Right atrium auricular region (tissue), 2 donors: ENCODE results near the gene HEMK1. TPM values are rescaled to one million over a fixed set of nuclear protein-coding genes. Genes with fewer than 3 reads are reported as not detected.

Source experiments
- DNase-seq: peaks from one replicate; pipeline ENCODE4 v3.0.0-alpha.2; 2019; ENCODE audit warnings: low spot score
- H3K27ac ChIP-seq, 2 donors: fragments of 200-600 bp; sonication (generic); 1 replicate in 1 of 2; 2 replicates in 1 of 2; pipeline ENCODE4 v1.5.1; 2016 to 2019
- H3K27me3 ChIP-seq, 2 donors: fragments of 200-600 bp; sonication (generic); one replicate each; pipeline versions ENCODE4 v1.5.1 to v1.6.0; 2017 to 2019
- H3K36me3 ChIP-seq: fragments of 200-600 bp; sonication (generic); one replicate; pipeline ENCODE4 v1.5.1; 2016
- H3K4me1 ChIP-seq, 2 donors: fragments of 200-600 bp; sonication (generic); one replicate each; pipeline versions ENCODE4 v1.5.1 to v1.6.0; 2017 to 2019
- H3K4me3 ChIP-seq, 2 donors: fragments of 200-600 bp; sonication (generic); 1 replicate in 1 of 2; 2 replicates in 1 of 2; pipeline ENCODE4 v1.5.1; 2017 to 2019; ENCODE audit warnings: mild to moderate bottlenecking in 1 of 2, moderate library complexity in 1 of 2
- H3K9me3 ChIP-seq, 2 donors: fragments of 200-600 bp; sonication (generic); one replicate each; pipeline ENCODE4 v1.5.1; 2019
- CTCF ChIP-seq, 2 donors: fragments of 200-600 bp; sonication (generic); IDR thresholded peaks; one replicate each; pipeline ENCODE4 v1.5.1; 2019; ENCODE audit warnings: antibody characterized with exemption in 2 of 2
- total RNA-seq, 2 donors: library from RNA; depleted of rRNA; stranded (reverse); fragments of >200 nt; gene quantifications; one replicate each; pipeline ENCODE4 v1.1.0, GENCODE V29; 2016

HEMK1 gene
- total RNA-seq, 2 donors from 2014 or later = 7.2 to 9.6 TPM

GRCh38 chr3:50587373-50587772, 18.1 kb downstream of the HEMK1 start:
- Histone ChIP-seq H3K27ac (peak overlapping the region; percentile 60 to 82), H3K27me3 (no peaks in the 10 kb centered on the region), H3K4me3 (no peak overlapping the region), H3K4me1 (peaks cover 0 to 62% of the 10 kb centered on the region in 2 donors), H3K36me3 (no peaks in the 10 kb centered on the region), H3K9me3 (no peaks in the 10 kb centered on the region)
- DNase-seq = no peak
- no peak for TF ChIP-seq CTCF (IDR thresholded peaks at IDR 0.05)

GRCh38 chr3:50587806-50588758, 18.8 kb downstream of the HEMK1 start:
- H3K4me1 ChIP-seq = peaks cover 0 to 62% of the 10 kb centered on the region in 2 donors
- no peak for TF ChIP-seq CTCF (IDR thresholded peaks at IDR 0.05)
- H3K9me3 ChIP-seq = no peaks in the 10 kb centered on the region
- H3K4me3 ChIP-seq = no peak overlapping the region
- no peak for DNase-seq
- H3K36me3 ChIP-seq = no peaks in the 10 kb centered on the region
- no peaks in the 10 kb centered on the region for H3K27me3 ChIP-seq
- peak overlapping the region; percentile 60 to 82 for H3K27ac ChIP-seq

GRCh38 chr3:50588759-50589433, 19.6 kb downstream of the HEMK1 start:
- H3K36me3 ChIP-seq = no peaks in the 10 kb centered on the region
- peak overlapping the region in 1 of 2 donors; percentile 82 for H3K27ac ChIP-seq

GRCh38 chr3:50591196-50591741, 21.9 kb downstream of the HEMK1 start:
- H3K36me3 ChIP-seq = no peaks in the 10 kb centered on the region
- H3K4me1 ChIP-seq = peaks cover 0 to 46% of the 10 kb centered on the region in 2 donors
- peak overlapping the region in 1 of 2 donors; percentile 41 for H3K27ac ChIP-seq
- no peak for DNase-seq
- H3K4me3 ChIP-seq = no peak overlapping the region
- no peak for TF ChIP-seq CTCF (IDR thresholded peaks at IDR 0.05)
- H3K27me3 ChIP-seq = no peaks in the 10 kb centered on the region
- no peaks in the 10 kb centered on the region for H3K9me3 ChIP-seq

More at GRCh38 chr3:50588759-50589433, 19.6 kb downstream of the HEMK1 start:
- DNase-seq = no peak
- Histone ChIP-seq H3K27me3 (no peaks in the 10 kb centered on the region), H3K4me3 (no peak overlapping the region), H3K4me1 (peaks cover 0 to 58% of the 10 kb centered on the region in 2 donors), H3K9me3 (no peaks in the 10 kb centered on the region)
- TF ChIP-seq CTCF (IDR thresholded peaks at IDR 0.05) = no peak

- no peak overlapping the region for H3K4me3 ChIP-seq
- H3K27me3 ChIP-seq = no peaks in the 10 kb centered on the region
- peak overlapping the region; percentile 49 to 66 for H3K27ac ChIP-seq
- H3K9me3 ChIP-seq = no peaks in the 10 kb centered on the region
- no peaks in the 10 kb centered on the region for H3K36me3 ChIP-seq
- H3K4me1 ChIP-seq = peaks cover 0 to 36% of the 10 kb centered on the region in 2 donors
- TF ChIP-seq CTCF (IDR thresholded peaks at IDR 0.05) = no peak
- no peak for DNase-seq
These were observed 23.2 kb downstream of the HEMK1 start for GRCh38 chr3:50592568-50592967.
